ENCODE measurements around the gene IP6K2. TPM values are rescaled to one million over a fixed set of nuclear protein-coding genes. Genes with fewer than 3 reads are reported as not detected.

IP6K2 gene
- total RNA-seq, 3 donors from 2014 or later, result 84.0 to 185 (median 126) TPM

DNA sequence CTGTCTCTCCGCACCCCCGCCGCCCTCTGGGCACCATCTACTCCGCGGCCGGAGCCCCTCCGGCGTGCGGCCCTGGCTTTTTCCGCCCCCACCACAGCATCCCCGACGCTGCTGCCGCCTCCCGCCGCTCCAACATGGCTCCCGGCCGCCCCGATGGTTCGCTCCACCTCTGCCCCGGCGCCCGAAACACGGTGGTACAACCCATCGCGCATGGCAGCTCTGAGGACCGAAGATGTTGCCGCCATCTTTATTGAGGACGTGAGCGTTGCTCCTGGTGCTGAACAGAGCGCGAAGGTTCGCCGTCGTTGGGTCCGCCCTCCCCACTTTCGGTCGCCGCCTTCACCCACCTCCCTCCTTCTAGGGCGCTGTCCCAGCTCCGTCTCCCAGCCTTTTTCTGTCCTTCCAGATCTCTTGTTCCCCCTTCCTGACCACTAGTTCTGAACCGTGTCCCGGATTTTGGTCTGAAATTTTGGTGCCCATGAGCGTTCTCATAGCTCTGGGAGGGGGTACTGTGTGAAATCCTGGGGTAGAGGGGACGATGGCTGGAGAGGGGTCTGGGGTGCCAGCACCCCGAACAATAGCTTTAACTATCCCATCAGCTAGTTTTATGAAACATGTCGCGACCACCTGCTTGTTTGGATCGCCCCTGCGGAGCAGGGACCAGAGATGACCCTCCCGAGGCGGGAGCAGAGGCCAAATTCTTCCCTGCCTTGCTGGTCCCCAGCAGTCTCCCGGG lies 54.1 kb downstream of the IP6K2 start, which contains the start of gene CELSR3:
TSS of gene CELSR3 (minus strand) at position 134 of the 736 bp plus-strand sequence. CDS start 252 bp downstream, outside the sequence.
- TF ChIP-seq CTCF (IDR thresholded peaks at IDR 0.05) (no peak), POLR2AphosphoS5 (IDR thresholded peaks at IDR 0.05) (peak in 1 of 3 donors; percentile 15)
- Histone ChIP-seq H3K4me3 (peak within 1 kb of the TSS; percentile 45 to 85 (median 59)), H3K27ac (peak within 1 kb of the TSS; percentile 86 to 89), H3K27me3 (peaks cover 8 to 19% of the 10 kb centered on the region in 2 donors), H3K9me3 (no peaks in the 10 kb centered on the region), H3K36me3 (no peaks in the 10 kb centered on the region), H3K4me1 (peaks cover 0 to 7% of the 10 kb centered on the region in 2 donors)
- intact Hi-C loops (cut with DNase I; ENCODE audit: low total_unique reads), result no loop called here
- peak; percentile 57 to 79 for DNase-seq (ENCODE audit: low spot score in 2 of 2)

DNA sequence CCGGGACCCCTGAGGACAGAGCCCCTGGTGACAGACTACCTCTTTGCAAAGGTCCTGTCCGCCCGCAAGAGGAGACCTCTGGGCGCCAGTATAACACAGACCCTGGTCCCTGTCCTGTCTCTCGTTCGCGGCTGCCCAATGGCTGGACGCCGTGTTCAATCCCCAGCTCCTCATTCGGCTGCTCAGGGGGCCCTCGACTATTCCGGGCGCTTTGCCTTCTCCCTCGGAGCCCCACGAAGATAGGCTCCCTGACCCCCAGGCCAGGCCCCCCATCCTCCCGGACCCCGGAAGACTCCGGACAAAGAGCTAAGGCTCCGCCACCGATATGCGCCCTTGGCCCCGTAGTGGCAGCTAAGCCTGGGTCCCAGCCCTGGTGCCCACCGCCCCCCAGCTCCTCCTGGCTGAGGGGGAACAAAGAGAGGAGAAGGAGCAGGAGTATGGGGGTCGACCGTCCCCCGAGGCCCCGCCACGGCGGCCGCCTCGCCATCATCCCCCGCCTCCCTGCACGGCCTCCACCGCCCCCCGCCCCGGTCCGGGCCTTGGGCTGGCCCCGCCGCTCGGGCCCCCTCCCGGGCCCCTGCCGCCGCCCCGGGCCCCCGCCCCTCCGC lies 54.8 kb downstream of the IP6K2 start:
- no peak overlapping the region for H3K27ac ChIP-seq
- H3K9me3 ChIP-seq, result no peaks in the 10 kb centered on the region
- H3K36me3 ChIP-seq, result no peaks in the 10 kb centered on the region
- no peak for DNase-seq (ENCODE audit: low spot score in 2 of 2)
- intact Hi-C loops (cut with DNase I; ENCODE audit: low total_unique reads), result no loop called here
- peaks cover 0 to 7% of the 10 kb centered on the region in 2 donors for H3K4me1 ChIP-seq
- peaks cover 8 to 19% of the 10 kb centered on the region in 2 donors for H3K27me3 ChIP-seq
- TF ChIP-seq POLR2A (IDR thresholded peaks at IDR 0.05), result no peak
- H3K4me3 ChIP-seq, result peak overlapping the region in 2 of 3 donors; percentile 59 to 85

DNA sequence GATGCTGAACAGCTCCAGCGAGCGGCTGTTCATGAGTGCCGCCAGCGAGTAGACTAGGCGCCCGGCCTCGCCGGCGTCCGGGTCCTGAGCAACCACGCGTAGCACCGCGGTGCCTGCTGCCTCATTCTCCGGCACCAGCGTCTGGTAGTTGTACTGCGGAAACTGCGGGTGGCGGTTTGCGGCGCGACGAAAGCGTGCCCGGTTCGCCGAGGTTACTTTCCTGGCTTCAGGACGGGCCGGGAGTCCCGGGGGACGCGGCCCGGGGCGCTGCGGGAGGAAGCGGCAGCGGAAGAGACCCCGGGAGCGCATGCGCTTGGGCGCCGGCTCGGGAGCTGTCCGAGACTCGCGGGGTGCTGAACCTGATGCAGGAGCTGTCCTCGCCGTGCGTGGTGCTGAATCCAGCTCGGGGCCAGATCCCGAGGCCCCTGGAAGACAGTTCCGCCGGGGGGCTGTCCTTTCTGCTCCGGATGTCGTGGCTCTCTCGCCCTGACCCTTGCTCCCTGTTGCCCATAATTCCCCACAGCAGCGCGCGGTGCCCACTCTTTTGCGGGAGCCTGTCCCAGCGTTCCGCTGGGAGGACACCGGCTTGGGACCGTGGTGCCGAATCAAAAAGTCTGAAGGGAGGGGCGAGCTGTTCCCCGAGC lies 55.4 kb downstream of the IP6K2 start:
- peaks cover 0 to 7% of the 10 kb centered on the region in 2 donors for H3K4me1 ChIP-seq
- DNase-seq (ENCODE audit: low spot score in 2 of 2), result peak in 1 of 2 donors; percentile 75
- H3K27me3 ChIP-seq, result peaks cover 8 to 19% of the 10 kb centered on the region in 2 donors
- intact Hi-C loops (cut with DNase I; ENCODE audit: low total_unique reads), result no loop called here
- no peaks in the 10 kb centered on the region for H3K9me3 ChIP-seq
- TF ChIP-seq CTCF (IDR thresholded peaks at IDR 0.05) (no peak), POLR2A (IDR thresholded peaks at IDR 0.05) (no peak), POLR2AphosphoS5 (IDR thresholded peaks at IDR 0.05) (peak; percentile 41 to 61 (median 51))
- no peak overlapping the region for H3K27ac ChIP-seq
- no peaks in the 10 kb centered on the region for H3K36me3 ChIP-seq
- peak overlapping the region in 2 of 3 donors; percentile 35 to 53 for H3K4me3 ChIP-seq

- H3K27ac ChIP-seq, result no peak overlapping the region
- no peak for DNase-seq (ENCODE audit: low spot score in 2 of 2)
- intact Hi-C loops (cut with DNase I; ENCODE audit: low total_unique reads), result no loop called here
- no peaks in the 10 kb centered on the region for H3K36me3 ChIP-seq
- H3K27me3 ChIP-seq, result peaks cover 8 to 19% of the 10 kb centered on the region in 2 donors
- no peaks in the 10 kb centered on the region for H3K9me3 ChIP-seq
- H3K4me3 ChIP-seq, result peak overlapping the region in 1 of 3 donors; percentile 53
- H3K4me1 ChIP-seq, result peaks cover 0 to 7% of the 10 kb centered on the region in 2 donors
- TF ChIP-seq POLR2AphosphoS5 (IDR thresholded peaks at IDR 0.05) (no peak), POLR2A (IDR thresholded peaks at IDR 0.05) (no peak), CTCF (IDR thresholded peaks at IDR 0.05) (no peak)
Measured at GRCh38 chr3:48660800-48661400, 56.1 kb downstream of the IP6K2 start.

DNA sequence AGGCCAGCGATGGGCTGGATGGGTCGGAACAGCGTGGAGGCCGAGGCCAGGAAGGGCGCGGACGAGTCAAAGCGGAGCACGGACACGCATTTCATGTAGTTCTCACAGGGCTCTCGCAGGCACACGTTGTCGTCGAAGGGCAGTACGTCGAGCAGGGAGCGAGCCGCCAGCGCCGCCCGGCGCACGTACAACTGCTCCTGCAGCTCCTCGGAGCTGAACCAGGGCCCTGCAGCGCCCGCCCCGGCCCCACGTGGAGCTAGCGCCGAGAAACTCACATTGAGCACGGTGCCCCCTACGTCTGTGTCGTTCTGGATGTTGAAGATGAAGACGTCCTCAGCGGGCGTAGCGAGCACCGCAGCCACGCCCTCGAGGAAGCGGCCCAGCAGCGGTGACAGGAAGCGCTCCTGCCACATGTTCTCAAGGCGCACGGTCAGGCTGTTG lies 60.2 kb downstream of the IP6K2 start:
- Histone ChIP-seq H3K27ac (peak overlapping the region; percentile 76 to 86), H3K36me3 (no peaks in the 10 kb centered on the region), H3K9me3 (no peaks in the 10 kb centered on the region), H3K27me3 (peaks cover 0 to 12% of the 10 kb centered on the region in 2 donors), H3K4me1 (no peaks in the 10 kb centered on the region), H3K4me3 (peak overlapping the region; percentile 51 to 84 (median 70))
- intact Hi-C loops (cut with DNase I; ENCODE audit: low total_unique reads), result loop anchor here (10.0 kb wide), 1 partner anchor 948 kb away; no protein-coding TSS in a partner anchor
- no peak for DNase-seq (ENCODE audit: low spot score in 2 of 2)
- TF ChIP-seq POLR2AphosphoS5 (IDR thresholded peaks at IDR 0.05) (no peak), POLR2A (IDR thresholded peaks at IDR 0.05) (no peak), CTCF (IDR thresholded peaks at IDR 0.05) (no peak)
